T-helper 2 cell treated with Interferon-gamma antibody and Interleukin-4, amounts not matched to agents 5 μg/mL and 100 μg/mL, for 36 hours (primary cell): ENCODE measurements around the gene PLD1.

Experiments used
- DNase-seq: peaks from one replicate; pipeline ENCODE4 v3.0.0; 2021; ENCODE audit warnings: low spot score
- H3K27ac Mint-ChIP-seq: one replicate; pipeline ENCODE4 v1.8.0; 2021; ENCODE audit warnings: mild to moderate bottlenecking, mixed read lengths
- H3K27me3 Mint-ChIP-seq: one replicate; pipeline ENCODE4 v1.8.0; 2021; ENCODE audit warnings: low read depth, mixed read lengths
- H3K36me3 Mint-ChIP-seq: one replicate; pipeline ENCODE4 v1.8.0; 2021; ENCODE audit warnings: low read depth, mixed read lengths
- H3K4me1 Mint-ChIP-seq: one replicate; pipeline ENCODE4 v1.8.0; 2021; ENCODE audit warnings: low read depth, mixed read lengths
- H3K4me3 Mint-ChIP-seq: one replicate; pipeline ENCODE4 v1.8.0; 2022; ENCODE audit warnings: mild to moderate bottlenecking, moderate library complexity, mixed read lengths
- H3K9me3 Mint-ChIP-seq: one replicate; pipeline ENCODE4 v1.8.0; 2021; ENCODE audit warnings: mixed read lengths

PLD1 gene

DNA sequence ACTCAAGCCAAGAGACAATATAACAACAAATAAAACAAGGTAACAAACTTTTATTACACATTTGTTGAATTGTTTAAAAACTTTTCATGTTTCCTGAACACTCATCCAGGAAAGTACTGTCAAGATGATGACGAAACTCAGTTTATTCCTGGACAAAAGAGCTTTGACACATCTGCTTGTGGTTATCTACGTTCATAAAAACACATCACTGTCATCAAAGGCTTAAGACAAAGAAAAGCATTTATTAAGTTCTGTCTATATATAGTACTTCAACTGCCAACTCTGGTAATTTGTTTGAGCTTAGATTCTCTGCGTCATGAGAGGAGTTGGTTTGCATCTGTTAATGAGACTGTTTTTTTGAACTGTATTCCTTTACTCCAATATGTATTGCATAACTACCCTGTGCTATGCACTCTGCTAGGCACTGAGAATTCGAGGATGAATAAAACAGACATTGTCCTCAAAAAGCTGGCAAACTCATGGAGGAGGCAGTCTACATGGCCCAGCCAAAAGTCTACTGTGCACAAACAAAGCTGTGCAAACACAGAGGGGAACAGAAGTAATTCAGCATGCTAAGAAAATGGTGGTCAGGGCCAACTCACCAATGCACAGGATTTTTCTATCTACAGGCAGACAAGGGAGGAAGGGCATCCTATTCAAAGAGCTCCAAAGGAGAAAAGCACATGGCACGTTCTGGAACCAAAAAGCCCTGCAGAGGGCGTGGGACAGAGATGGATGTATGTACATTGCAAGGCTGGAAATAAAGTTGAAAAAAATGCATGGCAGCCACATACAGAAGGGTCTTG is 21.5 kb downstream of the PLD1 start:
- DNase-seq, result no peak
- no peak overlapping the region for H3K4me3 Mint-ChIP-seq
- H3K9me3 Mint-ChIP-seq, result no peaks in the 10 kb centered on the region
- peaks cover 17% of the 10 kb centered on the region for H3K27me3 Mint-ChIP-seq
- no peaks in the 10 kb centered on the region for H3K4me1 Mint-ChIP-seq
- no peak overlapping the region for H3K27ac Mint-ChIP-seq
- no peaks in the 10 kb centered on the region for H3K36me3 Mint-ChIP-seq

GRCh38 chr3:171786997-171787396 is 23.3 kb downstream of the PLD1 start:
- H3K27ac Mint-ChIP-seq, result no peak overlapping the region
- no peak overlapping the region for H3K4me3 Mint-ChIP-seq
- H3K4me1 Mint-ChIP-seq, result no peaks in the 10 kb centered on the region
- H3K36me3 Mint-ChIP-seq, result no peaks in the 10 kb centered on the region
- no peak for DNase-seq
- H3K9me3 Mint-ChIP-seq, result no peaks in the 10 kb centered on the region
- peaks cover 19% of the 10 kb centered on the region for H3K27me3 Mint-ChIP-seq

DNA sequence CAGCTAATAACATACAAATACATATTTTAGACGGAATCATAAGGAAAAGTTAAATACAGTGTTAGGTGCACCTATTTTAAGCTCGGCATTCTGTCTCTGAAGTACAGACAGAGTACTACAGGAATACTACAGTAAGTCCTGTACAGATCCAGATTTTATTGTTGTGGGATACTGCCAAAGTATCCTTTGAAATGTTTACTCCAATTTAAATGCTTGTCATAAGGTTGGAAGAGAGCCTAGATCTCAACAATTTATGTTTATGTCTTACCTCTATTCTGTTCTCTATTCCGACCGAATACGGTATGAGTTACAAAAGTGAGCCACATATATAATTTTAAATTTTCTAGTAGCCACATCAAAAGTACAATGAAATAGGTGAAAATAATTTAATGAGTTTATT is 25.3 kb downstream of the PLD1 start:
- Mint-ChIP-seq H3K36me3 (no peaks in the 10 kb centered on the region), H3K9me3 (no peaks in the 10 kb centered on the region)

GRCh38 chr3:171784387-171784786 is 25.9 kb downstream of the PLD1 start:
- H3K4me1 Mint-ChIP-seq, result no peaks in the 10 kb centered on the region
- H3K9me3 Mint-ChIP-seq, result no peaks in the 10 kb centered on the region
- DNase-seq, result no peak
- H3K27me3 Mint-ChIP-seq, result peaks cover 31% of the 10 kb centered on the region
- no peak overlapping the region for H3K27ac Mint-ChIP-seq
- no peaks in the 10 kb centered on the region for H3K36me3 Mint-ChIP-seq
- no peak overlapping the region for H3K4me3 Mint-ChIP-seq

More for the DNA sequence above, 25.3 kb downstream of the PLD1 start:
- DNase-seq, result no peak
- Mint-ChIP-seq H3K27me3 (peaks cover 31% of the 10 kb centered on the region), H3K27ac (no peak overlapping the region), H3K4me3 (no peak overlapping the region), H3K4me1 (no peaks in the 10 kb centered on the region)

DNA sequence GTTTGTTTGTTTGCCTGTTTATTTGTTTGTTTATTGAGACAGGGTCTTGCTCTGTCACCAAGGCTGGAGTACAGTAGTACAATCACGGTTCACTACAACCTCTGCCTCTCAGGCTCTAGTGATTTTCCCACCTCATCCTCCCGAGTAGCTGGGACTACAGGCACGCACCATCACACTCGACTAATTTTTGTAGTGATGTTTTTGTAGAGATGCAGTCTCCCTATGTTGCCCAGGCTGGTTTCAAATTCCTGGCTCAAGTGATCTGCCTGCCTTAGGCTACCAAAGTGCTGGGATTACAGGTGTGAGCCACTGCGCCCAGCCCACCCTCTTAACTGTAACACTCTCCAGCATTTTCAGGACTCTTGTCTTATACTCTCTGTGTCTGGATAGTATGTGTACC is 26.7 kb downstream of the PLD1 start:
- no peak overlapping the region for H3K27ac Mint-ChIP-seq
- no peaks in the 10 kb centered on the region for H3K4me1 Mint-ChIP-seq
- no peaks in the 10 kb centered on the region for H3K9me3 Mint-ChIP-seq
- H3K4me3 Mint-ChIP-seq, result no peak overlapping the region
- DNase-seq, result no peak
- H3K27me3 Mint-ChIP-seq, result peaks cover 25% of the 10 kb centered on the region
- H3K36me3 Mint-ChIP-seq, result no peaks in the 10 kb centered on the region

DNA sequence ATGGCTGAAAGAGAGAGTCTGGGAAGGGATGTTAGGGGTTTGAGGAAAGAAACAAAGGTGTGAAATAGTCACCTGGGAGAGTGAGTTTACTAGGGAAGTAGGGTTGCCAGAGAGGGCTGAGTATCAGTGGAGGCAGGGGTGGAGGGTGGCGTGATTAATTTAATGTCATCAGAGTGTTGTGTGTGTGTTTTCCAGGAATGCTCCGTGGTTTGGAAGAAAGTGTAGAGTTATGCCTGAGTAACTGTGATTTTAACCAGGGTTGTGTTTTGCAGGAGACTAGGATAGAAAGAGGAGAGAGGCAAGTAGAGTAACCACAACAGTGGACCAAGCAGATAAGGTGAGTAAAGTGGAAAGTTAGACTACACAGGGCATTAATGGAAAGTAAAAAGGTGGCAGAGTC is 27.2 kb downstream of the PLD1 start:
- Mint-ChIP-seq H3K9me3 (no peaks in the 10 kb centered on the region), H3K4me1 (no peaks in the 10 kb centered on the region), H3K4me3 (no peak overlapping the region), H3K27me3 (peaks cover 25% of the 10 kb centered on the region), H3K27ac (no peak overlapping the region), H3K36me3 (no peaks in the 10 kb centered on the region)
- DNase-seq, result no peak

- Mint-ChIP-seq H3K36me3 (no peaks in the 10 kb centered on the region), H3K27ac (no peak overlapping the region), H3K4me1 (no peaks in the 10 kb centered on the region), H3K27me3 (peaks cover 25% of the 10 kb centered on the region), H3K4me3 (no peak overlapping the region), H3K9me3 (no peaks in the 10 kb centered on the region)
- DNase-seq, result no peak
These were observed 27.7 kb downstream of the PLD1 start for GRCh38 chr3:171782617-171783016.

- H3K27ac Mint-ChIP-seq, result no peak overlapping the region
- peaks cover 20% of the 10 kb centered on the region for H3K27me3 Mint-ChIP-seq
- H3K4me1 Mint-ChIP-seq, result no peaks in the 10 kb centered on the region
- no peak overlapping the region for H3K4me3 Mint-ChIP-seq
- no peaks in the 10 kb centered on the region for H3K36me3 Mint-ChIP-seq
- DNase-seq, result no peak
- no peaks in the 10 kb centered on the region for H3K9me3 Mint-ChIP-seq
These were observed 28.6 kb downstream of the PLD1 start for GRCh38 chr3:171781711-171782127.

DNA sequence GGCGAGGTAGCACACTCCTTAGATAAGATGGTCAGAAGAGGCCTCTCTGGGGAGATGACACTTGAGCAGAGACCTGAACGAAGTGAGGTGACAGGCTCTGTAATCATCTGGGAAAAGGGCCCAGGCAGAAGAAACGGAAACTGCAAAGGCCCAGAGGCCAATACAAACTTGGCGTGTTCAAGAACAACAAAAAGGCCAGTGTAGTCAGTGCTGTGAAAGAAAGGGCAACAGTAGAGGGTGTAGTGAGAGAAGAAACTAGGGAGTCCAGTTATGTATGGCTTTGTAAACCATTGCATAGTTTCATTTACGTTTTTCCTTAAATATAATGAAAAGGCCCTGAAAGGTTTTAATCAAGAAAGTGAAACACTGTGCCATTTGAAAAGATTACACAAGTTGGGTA is 31.8 kb downstream of the PLD1 start:
- H3K4me3 Mint-ChIP-seq, result no peak overlapping the region
- no peak overlapping the region for H3K27ac Mint-ChIP-seq
- no peaks in the 10 kb centered on the region for H3K36me3 Mint-ChIP-seq
- H3K9me3 Mint-ChIP-seq, result no peaks in the 10 kb centered on the region
- no peaks in the 10 kb centered on the region for H3K4me1 Mint-ChIP-seq
- H3K27me3 Mint-ChIP-seq, result peaks cover 14% of the 10 kb centered on the region
- no peak for DNase-seq

DNA sequence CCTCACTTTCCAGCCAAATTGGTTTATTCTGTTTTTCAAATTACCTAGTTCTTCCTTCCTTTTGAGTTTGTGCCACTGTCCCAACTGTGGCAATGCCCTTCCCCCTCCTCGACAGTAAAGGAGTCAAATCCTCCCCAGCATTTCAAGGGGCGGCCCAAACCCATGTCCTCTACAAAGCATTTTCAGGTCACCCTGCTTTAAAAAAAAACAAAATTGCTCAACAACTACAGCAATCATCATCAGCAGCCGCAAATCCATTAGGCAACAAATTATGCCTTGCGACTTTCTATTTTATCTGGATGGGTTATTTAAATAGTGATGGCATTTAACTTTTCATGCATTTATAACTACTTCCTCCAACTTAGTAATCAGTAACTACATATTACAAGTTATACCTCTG is 32.7 kb downstream of the PLD1 start:
- H3K36me3 Mint-ChIP-seq, result no peaks in the 10 kb centered on the region
- H3K9me3 Mint-ChIP-seq, result no peaks in the 10 kb centered on the region
- DNase-seq, result no peak
- no peak overlapping the region for H3K4me3 Mint-ChIP-seq
- no peak overlapping the region for H3K27ac Mint-ChIP-seq
- H3K27me3 Mint-ChIP-seq, result peaks cover 14% of the 10 kb centered on the region
- no peaks in the 10 kb centered on the region for H3K4me1 Mint-ChIP-seq

- Mint-ChIP-seq H3K36me3 (no peaks in the 10 kb centered on the region), H3K9me3 (no peaks in the 10 kb centered on the region), H3K27ac (no peak overlapping the region), H3K27me3 (peaks cover 12% of the 10 kb centered on the region), H3K4me3 (no peak overlapping the region), H3K4me1 (peaks cover 2% of the 10 kb centered on the region)
- no peak for DNase-seq
These were observed 33.3 kb downstream of the PLD1 start for GRCh38 chr3:171776839-171777583.

GRCh38 chr3:171776411-171776810 is 33.9 kb downstream of the PLD1 start:
- H3K27ac Mint-ChIP-seq, result no peak overlapping the region
- H3K36me3 Mint-ChIP-seq, result no peaks in the 10 kb centered on the region
- H3K4me1 Mint-ChIP-seq, result peaks cover 2% of the 10 kb centered on the region
- H3K4me3 Mint-ChIP-seq, result no peak overlapping the region
- no peak for DNase-seq
- H3K27me3 Mint-ChIP-seq, result peaks cover 9% of the 10 kb centered on the region
- H3K9me3 Mint-ChIP-seq, result no peaks in the 10 kb centered on the region

- Mint-ChIP-seq H3K27me3 (peaks cover 14% of the 10 kb centered on the region), H3K9me3 (no peaks in the 10 kb centered on the region), H3K4me1 (peaks cover 2% of the 10 kb centered on the region), H3K4me3 (no peak overlapping the region), H3K27ac (no peak overlapping the region), H3K36me3 (no peaks in the 10 kb centered on the region)
- no peak for DNase-seq
These were observed 34.3 kb downstream of the PLD1 start for GRCh38 chr3:171775943-171776342.

GRCh38 chr3:171774521-171774920 is 35.8 kb downstream of the PLD1 start:
- peaks cover 2% of the 10 kb centered on the region for H3K4me1 Mint-ChIP-seq
- DNase-seq, result no peak
- no peak overlapping the region for H3K27ac Mint-ChIP-seq
- H3K27me3 Mint-ChIP-seq, result peaks cover 7% of the 10 kb centered on the region
- no peaks in the 10 kb centered on the region for H3K9me3 Mint-ChIP-seq
- no peak overlapping the region for H3K4me3 Mint-ChIP-seq
- H3K36me3 Mint-ChIP-seq, result no peaks in the 10 kb centered on the region
